Lung (tissue), 12 donors: ENCODE results near the gene NCAM1. TPM values are rescaled to one million over a fixed set of nuclear protein-coding genes. Genes with fewer than 3 reads are reported as not detected.

Experiments used
- ATAC-seq: fragments of 200-7000 bp; cut with Tn5 transposase; one replicate; pipeline ENCODE4 v1.9.1; 2020; ENCODE audit warnings: moderate number of reproducible peaks; ENCODE audit not compliant: insufficient read depth, low FRiP score
- DNase-seq, 3 donors: peaks; one replicate each; pipeline ENCODE4 v3.0.0-alpha.2; 2013 to 2017
- H3K27ac ChIP-seq, 2 donors: one replicate each; pipeline ENCODE4 v1.5.1; 2013; ENCODE audit warnings: mild to moderate bottlenecking in 2 of 2, moderate library complexity in 2 of 2, control low read depth in 1 of 2, inconsistent platforms in 1 of 2, low read depth in 1 of 2, low read length in 1 of 2
- H3K27me3 ChIP-seq, 3 donors: one replicate each; pipeline ENCODE4 v1.5.1; 2013; ENCODE audit warnings: low read length in 2 of 3; ENCODE audit not compliant: control insufficient read depth in 3 of 3, insufficient read depth in 3 of 3
- H3K36me3 ChIP-seq, 4 donors: one replicate each; pipeline ENCODE4 v1.5.1; 2013; ENCODE audit warnings: low read length in 4 of 4, mild to moderate bottlenecking in 1 of 4, moderate library complexity in 1 of 4; ENCODE audit not compliant: control insufficient read depth in 4 of 4, insufficient read depth in 4 of 4
- H3K4me1 ChIP-seq, 5 donors: one replicate each; pipeline ENCODE4 v1.5.1; 2013; ENCODE audit warnings: low read length in 5 of 5, mild to moderate bottlenecking in 2 of 5, moderate library complexity in 1 of 5; ENCODE audit not compliant: control insufficient read depth in 5 of 5, insufficient read depth in 5 of 5
- H3K4me3 ChIP-seq: one replicate; pipeline ENCODE4 v1.5.1; 2013; ENCODE audit warnings: mild to moderate bottlenecking, control low read depth, moderate library complexity
- H3K9ac ChIP-seq, 2 donors: one replicate each; pipeline ENCODE4 v1.5.1; 2013; ENCODE audit warnings: low read length in 2 of 2, control low read depth in 1 of 2; ENCODE audit not compliant: insufficient read depth in 1 of 2
- H3K9me3 ChIP-seq, 4 donors: one replicate each; pipeline ENCODE4 v1.5.1; 2013; ENCODE audit warnings: low read length in 3 of 4, mild to moderate bottlenecking in 1 of 4, moderate library complexity in 1 of 4; ENCODE audit not compliant: control insufficient read depth in 4 of 4, insufficient read depth in 3 of 4
- CTCF ChIP-seq: IDR thresholded peaks from 2 replicates; pipeline ENCODE4 v1.5.1; 2012; ENCODE audit warnings: mild to moderate bottlenecking; ENCODE audit errors: control extremely low read depth, extremely low read depth
- WGBS, 2 donors: extraction: QIAGEN DNeasy Blood & Tissue Kit; methylation state at CpG; one replicate each; pipeline ENCODE4 v1.1.7; 2013; 5-methylcytosine and 5-hydroxymethylcytosine counted together
- polyA plus RNA-seq, 2 donors: library from polyadenylated mRNA; stranded (reverse); fragments of 200-250 nt; gene quantifications; one replicate each; pipeline ENCODE4 v1.2.1, GENCODE V29; 2013
- total RNA-seq, 2 donors: library from RNA; depleted of rRNA in 1 of 2; stranded (reverse); fragments of >200 nt in 1 of 2; gene quantifications; one replicate each; pipeline ENCODE4 v1.2.1, GENCODE V29; 2014 to 2021
- donor health status: control.
- donor health status: control.
- donor health status: Bipolar disorder and iron deficiency.
- donor health status: healthy.
- donor health status: DM: yes; HTN: yes; CAD: no.

The NCAM1 gene
- total and polyA plus RNA-seq, 4 donors, result 0.28 to 36.5 (median 2.4) TPM

- ATAC-seq, result no peak
- Histone ChIP-seq H3K9me3 (no peaks in the 10 kb centered on the region), H3K4me1 (peaks cover 0 to 10% (median 0%) of the 10 kb centered on the region in 5 donors), H3K27me3 (no peaks in the 10 kb centered on the region), H3K9ac (no peak overlapping the region), H3K4me3 (no peak overlapping the region), H3K36me3 (no peaks in the 10 kb centered on the region), H3K27ac (no peak overlapping the region)
- DNase-seq, result no peak
- TF ChIP-seq CTCF, result no peak
- WGBS, 2 donors, result 73 to 78% methylated on average over 4 of the region's 4 CpGs
These were observed 126.5 kb downstream of the NCAM1 start for GRCh38 chr11:113087706-113088105.

- TF ChIP-seq CTCF, result no peak
- WGBS, 2 donors, result 71 to 78% methylated on average over 4 of the region's 4 CpGs
These were observed 129.7 kb downstream of the NCAM1 start for GRCh38 chr11:113090716-113091480.

GRCh38 chr11:113091481-113091780, 130.2 kb downstream of the NCAM1 start:
- no peaks in the 10 kb centered on the region for H3K36me3 ChIP-seq
- ATAC-seq (no peak), DNase-seq (no peak)
- no peak overlapping the region for H3K4me3 ChIP-seq
- H3K27ac ChIP-seq, result peak overlapping the region in 1 of 2 donors; percentile 22
- no peaks in the 10 kb centered on the region for H3K27me3 ChIP-seq
- 64 to 79% methylated on average over 1 of the region's 1 CpG for WGBS, 2 donors
- no peaks in the 10 kb centered on the region for H3K9me3 ChIP-seq
- peaks cover 0 to 9% (median 0%) of the 10 kb centered on the region in 5 donors for H3K4me1 ChIP-seq
- H3K9ac ChIP-seq, result no peak overlapping the region
- no peak for TF ChIP-seq CTCF

More at GRCh38 chr11:113090716-113091480, 129.7 kb downstream of the NCAM1 start:
- Histone ChIP-seq H3K4me1 (peaks cover 0 to 9% (median 0%) of the 10 kb centered on the region in 5 donors), H3K4me3 (no peak overlapping the region), H3K9me3 (no peaks in the 10 kb centered on the region), H3K27ac (peak overlapping the region in 1 of 2 donors; percentile 22), H3K36me3 (no peaks in the 10 kb centered on the region), H3K27me3 (no peaks in the 10 kb centered on the region), H3K9ac (no peak overlapping the region)
- ATAC-seq, result no peak
- DNase-seq, result no peak
